HG03103 (cell line): ENCODE data around the gene ACER1.

Experiments
- ATAC-seq: cut with Tn5 transposase; IDR thresholded peaks from one replicate; pipeline ENCODE4 v1.9.1; 2021; ENCODE audit warnings: low read depth; ENCODE audit not compliant: unreplicated experiment

ACER1 gene

DNA sequence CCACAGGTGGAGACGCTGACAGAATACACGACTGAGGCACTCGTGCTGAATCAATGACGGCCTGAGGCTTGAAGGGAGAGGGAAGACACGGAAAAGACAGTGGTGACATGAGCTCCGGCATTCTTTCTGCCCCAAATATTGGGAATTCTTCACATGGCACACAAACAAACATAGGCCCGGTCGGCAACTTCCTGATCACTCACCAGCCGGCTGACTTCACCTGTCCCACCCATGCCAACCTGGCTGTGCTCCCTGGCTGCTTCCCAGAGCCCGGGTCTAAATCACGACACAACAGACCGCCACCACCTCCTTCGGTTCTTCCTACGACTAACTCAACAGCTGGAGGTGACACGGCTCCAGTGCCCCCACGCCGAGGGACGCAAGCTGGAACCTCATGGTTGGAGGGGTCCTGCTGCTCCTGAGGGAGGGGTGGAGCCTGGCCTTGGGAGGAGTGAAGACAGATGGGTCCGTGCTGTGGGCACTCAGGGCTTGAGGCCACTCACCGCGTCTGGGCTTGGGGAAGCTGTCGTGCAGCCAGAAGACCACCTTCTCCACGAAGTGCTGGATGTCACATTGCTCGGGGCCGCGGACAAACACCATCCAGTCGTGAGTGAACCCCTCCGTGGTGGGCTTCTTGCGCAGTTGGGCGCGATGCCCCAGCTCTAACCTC, 63.2 kb downstream of the ACER1 start:
- ATAC-seq: no peak

GRCh38 chr19:6269101-6269886, 64.1 kb downstream of the ACER1 start:
- ATAC-seq: no peak

GRCh38 chr19:6268382-6268771, 65.0 kb downstream of the ACER1 start:
- no peak for ATAC-seq

DNA sequence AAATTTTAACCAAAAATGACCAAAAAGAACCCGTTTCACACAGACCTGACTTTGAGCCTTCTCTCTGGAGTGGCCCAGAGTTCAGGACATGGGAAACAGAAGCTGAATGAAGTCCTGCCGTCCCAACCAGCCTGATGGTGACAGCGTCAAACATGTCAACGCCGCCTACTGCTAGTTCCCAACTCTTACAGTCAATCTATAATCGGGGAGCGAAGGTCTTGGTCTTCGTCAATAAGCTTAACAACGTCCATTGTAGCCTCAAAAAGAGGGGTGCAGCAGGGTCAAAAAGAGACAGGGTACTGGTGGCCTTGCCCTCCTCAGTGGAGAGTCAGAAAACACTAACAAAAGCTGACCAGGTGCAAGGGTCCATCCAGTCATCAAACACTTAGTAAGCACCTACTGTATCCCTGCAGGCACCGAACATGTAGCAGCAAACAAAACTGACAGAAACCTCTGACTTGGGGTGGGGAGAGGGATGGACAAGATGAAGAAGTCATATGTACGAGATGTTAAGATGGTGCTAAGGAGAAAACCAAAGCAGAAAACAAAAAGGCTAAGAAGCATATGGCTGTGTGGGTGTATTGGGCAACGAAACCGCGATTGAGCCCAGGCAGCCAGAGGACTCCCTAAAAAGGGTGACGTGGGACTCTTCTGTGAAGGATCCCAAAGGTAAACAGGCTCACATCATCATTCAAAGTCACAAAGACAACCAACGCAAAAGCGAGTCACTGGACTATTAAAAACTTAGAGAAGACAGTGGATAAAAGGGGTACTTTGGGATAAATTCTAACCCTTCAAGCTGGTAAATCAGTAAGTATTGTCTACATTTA, 65.6 kb downstream of the ACER1 start:
- ATAC-seq: no peak

GRCh38 chr19:6264803-6265202, 68.6 kb downstream of the ACER1 start:
- ATAC-seq: no peak

DNA sequence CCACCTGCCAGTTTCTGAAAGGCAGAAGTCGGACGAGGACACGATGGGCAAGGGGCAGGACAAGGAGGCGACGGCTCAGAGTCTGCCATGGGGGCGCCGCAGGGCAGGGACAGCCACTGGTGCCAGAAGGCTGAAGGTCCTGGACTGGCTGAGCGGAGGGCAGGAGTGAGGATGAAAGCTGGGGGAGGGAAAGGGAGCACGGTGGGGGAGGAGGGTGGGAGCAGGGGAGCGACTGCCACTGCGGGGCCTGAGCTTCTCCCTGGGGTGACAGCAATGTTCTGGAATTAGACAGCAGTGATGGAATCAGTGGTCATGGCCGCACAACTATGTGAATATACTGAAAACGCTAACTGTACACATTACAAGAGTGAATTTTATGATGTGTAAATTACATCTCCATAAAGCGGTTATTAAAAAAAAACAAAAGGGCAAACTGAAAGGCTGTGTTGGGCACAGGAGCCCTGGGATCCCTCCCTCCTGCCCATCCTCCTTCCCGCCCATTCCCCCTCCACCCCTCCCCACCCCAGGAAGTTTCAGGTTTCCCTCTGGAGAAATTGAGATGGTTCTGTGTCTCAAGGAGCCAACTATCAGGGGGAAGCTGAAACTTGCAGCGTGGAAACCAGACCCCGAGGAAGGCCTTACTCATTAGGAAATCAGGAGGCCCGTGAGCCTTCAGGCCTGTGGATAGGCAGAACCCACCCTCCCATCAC, 69.5 kb downstream of the ACER1 start:
- no peak for ATAC-seq

DNA sequence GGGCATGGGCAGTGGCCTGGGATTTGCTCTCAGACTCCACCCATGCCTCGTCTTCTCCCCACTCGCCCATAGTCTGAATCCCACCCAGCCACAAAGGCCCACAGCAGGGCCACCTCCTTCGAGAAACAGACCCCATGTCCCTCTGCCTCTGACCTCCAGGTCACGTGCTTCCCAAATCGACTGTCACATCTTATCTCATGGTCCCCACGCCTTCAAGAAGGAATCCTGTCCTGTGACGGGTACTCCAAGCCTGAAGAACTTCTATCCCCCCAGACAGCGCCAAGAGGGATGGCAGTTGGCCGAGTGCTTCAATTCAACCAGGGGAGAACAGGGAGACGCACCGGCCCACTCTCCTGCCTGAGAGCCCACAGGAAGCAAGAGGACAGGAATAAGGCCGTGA, 70.1 kb downstream of the ACER1 start:
- ATAC-seq: no peak

GRCh38 chr19:6262519-6262918, 70.9 kb downstream of the ACER1 start:
- no peak for ATAC-seq

- ATAC-seq: no peak
These were observed 71.5 kb downstream of the ACER1 start for GRCh38 chr19:6261883-6262282.

GRCh38 chr19:6260912-6261650, 72.3 kb downstream of the ACER1 start:
- no peak for ATAC-seq

DNA sequence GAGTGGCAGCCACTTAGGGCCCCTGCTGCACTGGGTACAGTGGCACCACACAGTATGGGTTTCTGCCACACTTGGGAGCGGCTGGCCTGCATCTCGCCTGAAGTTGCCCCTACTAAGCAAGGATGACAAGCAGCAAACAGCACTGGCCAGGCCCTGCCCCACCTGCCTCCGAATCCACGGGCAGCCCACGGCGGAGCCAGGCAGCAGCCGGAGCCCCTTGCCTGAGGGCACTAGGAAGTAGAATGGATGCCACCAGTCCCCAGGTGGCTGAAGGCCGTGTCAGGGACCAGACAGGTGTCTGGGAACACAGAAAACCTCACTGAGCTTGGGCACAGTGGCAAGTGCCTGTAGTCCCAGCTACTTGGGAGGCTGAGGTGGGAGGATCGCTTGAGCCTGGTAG, 73.0 kb downstream of the ACER1 start:
- ATAC-seq: no peak

GRCh38 chr19:6259312-6259861, 74.0 kb downstream of the ACER1 start:
- no peak for ATAC-seq

- no peak for ATAC-seq
These were observed 74.5 kb downstream of the ACER1 start for GRCh38 chr19:6258812-6259311.
